CD8-positive, alpha-beta memory T cell (primary cell): ENCODE results near the gene DRC1. TPM values are rescaled to one million over a fixed set of nuclear protein-coding genes. Genes with fewer than 3 reads are reported as not detected.
A peak's percentile ranks its signal among the peaks of the same experiment; 100 is the strongest.

Source experiments
- CTCF ChIA-PET: fragments of 350-600 bp; sonication (Branson Sonifier 250); formaldehyde crosslinking; loops from one replicate; lab custom pipeline; 2021; ENCODE audit warnings: antibody characterized with exemption; lab: Charles Lee
- POLR2A ChIA-PET: fragments of 350-600 bp; sonication (Branson Sonifier 250); formaldehyde crosslinking; loops from one replicate; lab custom pipeline; 2021; ENCODE audit warnings: antibody characterized with exemption; lab: Charles Lee
- DNase-seq, 5 donors: peaks; one replicate each; pipeline versions ENCODE4 v3.0.0 to v3.0.0-alpha.2; 2020 to 2022; ENCODE audit warnings: mixed read lengths in 1 of 5
- H3K27ac ChIP-seq: one replicate; pipeline ENCODE4 v1.7.0; 2013; ENCODE audit warnings: low read depth, mild to moderate bottlenecking, low read length, moderate library complexity
- H3K27me3 ChIP-seq: 2 replicates; pipeline ENCODE4 v1.7.0; 2013; ENCODE audit warnings: low read length, mild to moderate bottlenecking; ENCODE audit not compliant: insufficient read depth, poor library complexity, severe bottlenecking
- H3K36me3 ChIP-seq: 2 replicates; pipeline ENCODE4 v1.7.0; 2013; ENCODE audit warnings: mild to moderate bottlenecking, low read length, moderate library complexity; ENCODE audit not compliant: insufficient read depth
- H3K4me1 ChIP-seq: 2 replicates; pipeline ENCODE4 v1.7.0; 2013; ENCODE audit warnings: mild to moderate bottlenecking, low read length, moderate library complexity; ENCODE audit not compliant: insufficient read depth
- H3K4me3 ChIP-seq: 2 replicates; pipeline ENCODE4 v1.7.0; 2013; ENCODE audit warnings: mild to moderate bottlenecking, low read length
- H3K9me3 ChIP-seq: 2 replicates; pipeline ENCODE4 v1.7.0; 2013; ENCODE audit warnings: mild to moderate bottlenecking, low read length
- H3K27ac Mint-ChIP-seq, 8 donors: one replicate each; pipeline ENCODE4 v1.8.0; 2020 to 2021; ENCODE audit warnings: mixed read lengths in 8 of 8, mild to moderate bottlenecking in 6 of 8, inconsistent platforms in 3 of 8, moderate library complexity in 3 of 8
- H3K27me3 Mint-ChIP-seq, 2 donors: one replicate each; pipeline ENCODE4 v1.8.0; 2020 to 2021; ENCODE audit warnings: mixed read lengths in 2 of 2, mild to moderate bottlenecking in 1 of 2, moderate library complexity in 1 of 2
- H3K36me3 Mint-ChIP-seq, 3 donors: one replicate each; pipeline ENCODE4 v1.8.0; 2020 to 2021; ENCODE audit warnings: mixed read lengths in 3 of 3, inconsistent platforms in 1 of 3, mild to moderate bottlenecking in 1 of 3
- H3K4me1 Mint-ChIP-seq, 3 donors: one replicate each; pipeline ENCODE4 v1.8.0; 2020 to 2021; ENCODE audit warnings: mixed read lengths in 3 of 3, inconsistent platforms in 1 of 3, mild to moderate bottlenecking in 1 of 3
- H3K4me3 Mint-ChIP-seq, 7 donors: one replicate each; pipeline ENCODE4 v1.8.0; 2020 to 2021; ENCODE audit warnings: mixed read lengths in 7 of 7, mild to moderate bottlenecking in 6 of 7, moderate library complexity in 4 of 7, inconsistent platforms in 2 of 7
- H3K9me3 Mint-ChIP-seq, 5 donors: one replicate each; pipeline ENCODE4 v1.8.0; 2020 to 2022; ENCODE audit warnings: mixed read lengths in 5 of 5, mild to moderate bottlenecking in 3 of 5, moderate library complexity in 2 of 5, inconsistent platforms in 1 of 5
- polyA plus RNA-seq: library from polyadenylated mRNA; unstranded; fragments of 300-500 nt; fragmentation: Illumina TruSeq; gene quantifications from one replicate; pipeline ENCODE4 v1.2.3, GENCODE V29; 2021
- total RNA-seq, 2 experiments: library from RNA; stranded (reverse); gene quantifications; one replicate each; pipeline ENCODE4 v1.2.3, GENCODE V29; 2021

Gene DRC1
- total and polyA plus RNA-seq, 3 experiments from 2014 or later, result not detected

- peaks cover 0 to 5% of the 10 kb centered on the region in 2 donors for H3K27me3 Mint-ChIP-seq
- H3K9me3 ChIP-seq, result no peaks in the 10 kb centered on the region
- H3K27ac ChIP-seq, result peak overlapping the region; percentile 32
- H3K4me1 ChIP-seq, result peaks cover 6% of the 10 kb centered on the region
- POLR2A ChIA-PET, result no interaction called here
- CTCF ChIA-PET, result interaction anchor here (0.6 to 2.9 kb wide), 6 partner anchors 9 to 86 kb away, joined by 3 to 11 read pairs (median 4); no protein-coding TSS in a partner anchor
- peak overlapping the region; percentile 47 for H3K4me3 ChIP-seq
- H3K9me3 Mint-ChIP-seq, result no peaks in the 10 kb centered on the region
- H3K36me3 ChIP-seq, result no peaks in the 10 kb centered on the region
- peaks cover 3 to 10% (median 8%) of the 10 kb centered on the region in 3 donors for H3K4me1 Mint-ChIP-seq
- no peak for DNase-seq
- peak overlapping the region; percentile 39 to 89 (median 81) for H3K4me3 Mint-ChIP-seq
- H3K36me3 Mint-ChIP-seq, result no peaks in the 10 kb centered on the region
- peaks cover 2% of the 10 kb centered on the region for H3K27me3 ChIP-seq
- peak overlapping the region in 3 of 8 donors; percentile 17 to 61 (median 58) for H3K27ac Mint-ChIP-seq
Observed at GRCh38 chr2:26504002-26504401, 102.3 kb downstream of the DRC1 start.

DNA sequence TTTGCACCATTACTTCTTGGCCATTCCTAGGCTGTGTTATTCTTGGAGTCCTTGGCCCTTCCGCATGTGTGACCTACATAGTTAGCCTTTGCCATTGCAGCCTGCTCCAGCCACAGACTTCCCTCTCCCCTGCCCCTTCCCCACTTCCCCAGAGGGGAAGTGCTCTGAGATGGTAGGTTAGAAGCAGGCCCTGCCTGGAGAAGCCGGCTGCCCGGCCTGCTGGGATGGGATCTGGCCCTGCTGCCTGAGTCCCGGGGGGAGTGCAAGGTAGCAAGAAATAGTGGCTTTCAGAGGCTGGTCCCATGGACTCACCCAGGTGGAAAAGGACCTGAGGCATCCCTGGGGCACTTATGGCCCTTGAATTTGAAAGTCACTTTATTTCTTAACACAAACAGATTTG is 104.6 kb downstream of the DRC1 start:
- H3K4me3 Mint-ChIP-seq, result no peak overlapping the region
- CTCF ChIA-PET, result no interaction called here
- Histone ChIP-seq H3K9me3 (no peaks in the 10 kb centered on the region), H3K4me1 (peaks cover 6% of the 10 kb centered on the region), H3K27ac (no peak overlapping the region), H3K4me3 (no peak overlapping the region), H3K27me3 (peaks cover 6% of the 10 kb centered on the region), H3K36me3 (no peaks in the 10 kb centered on the region)
- POLR2A ChIA-PET, result no interaction called here
- DNase-seq, result no peak
- H3K27me3 Mint-ChIP-seq, result peaks cover 1 to 6% of the 10 kb centered on the region in 2 donors
- peaks cover 3 to 10% (median 8%) of the 10 kb centered on the region in 3 donors for H3K4me1 Mint-ChIP-seq
- H3K36me3 Mint-ChIP-seq, result no peaks in the 10 kb centered on the region
- no peaks in the 10 kb centered on the region for H3K9me3 Mint-ChIP-seq
- H3K27ac Mint-ChIP-seq, result no peak overlapping the region

Other genes with a start within 250 kb of the DRC1 start
- 1 to 10 TPM; 3.2 to 3.3 TPM for gene GAREM2, start 228.8 kb upstream of the DRC1 start, total RNA-seq
- 3.1 TPM for gene GAREM2, start 228.8 kb upstream of the DRC1 start, polyA plus RNA-seq
- 100 to 1,000 TPM; 122 to 126 TPM for gene HADHA, start 157.3 kb upstream of the DRC1 start, total RNA-seq
- 116 TPM for gene HADHA, start 157.3 kb upstream of the DRC1 start, polyA plus RNA-seq
- 10 to 100 TPM; 75.1 to 80.2 TPM for gene HADHB, start 157.0 kb upstream of the DRC1 start, total RNA-seq
- 83.2 TPM for gene HADHB, start 157.0 kb upstream of the DRC1 start, polyA plus RNA-seq
- gene SELENOI, start 55.8 kb upstream of the DRC1 start, total RNA-seq, result 10 to 100 TPM; 58.4 to 61.9 TPM
- 3.2 TPM for gene SELENOI, start 55.8 kb upstream of the DRC1 start, polyA plus RNA-seq
- gene ADGRF3, start 55.1 kb upstream of the DRC1 start, total RNA-seq, result 1 to 10 TPM; 2.6 to 4.0 TPM
- gene ADGRF3, start 55.1 kb upstream of the DRC1 start, polyA plus RNA-seq, result 0.43 TPM
- 1 to 10 TPM; 1.7 to 2.6 TPM for gene OTOF, start 76.2 kb downstream of the DRC1 start, total RNA-seq
- gene OTOF, start 76.2 kb downstream of the DRC1 start, polyA plus RNA-seq, result 1.7 TPM
- not detected for gene CIB4, start 239.4 kb downstream of the DRC1 start, total RNA-seq
- gene CIB4, start 239.4 kb downstream of the DRC1 start, polyA plus RNA-seq, result not detected